GM12878 (cell line): ENCODE measurements around the gene TCIRG1. TPM values are rescaled to one million over a fixed set of nuclear protein-coding genes. Genes with fewer than 3 reads are reported as not detected.
A peak's percentile ranks its signal among the peaks of the same experiment; 100 is the strongest.

Experiments used
- BCLAF1 ChIP-seq: fragments of 450-650 bp; IDR thresholded peaks from 2 replicates; pipeline ENCODE4 v1.6.1; 2017; ENCODE audit warnings: antibody characterized with exemption, mild to moderate bottlenecking, moderate library complexity
- CBFB ChIP-seq: IDR thresholded peaks from 2 replicates; pipeline ENCODE4 v1.6.1; 2016; ENCODE audit warnings: antibody characterized with exemption, low read depth
- CUX1 ChIP-seq: IDR thresholded peaks from 2 replicates; pipeline ENCODE4 v1.6.1; 2012; ENCODE audit warnings: improper control_type of control experiment, low read depth, low read length; ENCODE audit not compliant: insufficient replicate concordance
- DPF2 ChIP-seq: fragments of 450-650 bp; IDR thresholded peaks from 2 replicates; pipeline ENCODE4 v1.6.1; 2017; ENCODE audit warnings: mild to moderate bottlenecking
- GABPA ChIP-seq: IDR thresholded peaks from 2 replicates; pipeline ENCODE4 v1.6.1; 2014; ENCODE audit warnings: antibody characterized with exemption, low read depth, mild to moderate bottlenecking, inconsistent platforms
- IKZF1 ChIP-seq: fragments of 450-650 bp; conservative IDR thresholded peaks from 2 replicates; pipeline ENCODE4 v1.6.1; 2017; ENCODE audit warnings: antibody characterized with exemption, mild to moderate bottlenecking
- MEF2B ChIP-seq: fragments of 450-650 bp; IDR thresholded peaks from 2 replicates; pipeline ENCODE4 v1.6.1; 2018; ENCODE audit warnings: mild to moderate bottlenecking, moderate library complexity; ENCODE audit not compliant: partially characterized antibody, poor library complexity, severe bottlenecking
- MTA2 ChIP-seq: fragments of 450-650 bp; IDR thresholded peaks from 2 replicates; pipeline ENCODE4 v1.6.1; 2016; ENCODE audit warnings: low read depth, mild to moderate bottlenecking, moderate library complexity
- NFYB ChIP-seq: IDR thresholded peaks from 2 replicates; pipeline ENCODE4 v1.6.1; 2011; ENCODE audit warnings: low read depth, mild to moderate bottlenecking, low read length, improper control_type of control experiment, moderate library complexity; ENCODE audit not compliant: insufficient read depth
- POLR2AphosphoS2 ChIP-seq: IDR thresholded peaks from 2 replicates; pipeline ENCODE4 v1.6.1; 2011; ENCODE audit warnings: low read depth, mild to moderate bottlenecking, low read length, improper control_type of control experiment, moderate library complexity
- RAD51 ChIP-seq: fragments of 450-650 bp; IDR thresholded peaks from 2 replicates; pipeline ENCODE4 v1.6.1; 2016; ENCODE audit warnings: moderate library complexity, mild to moderate bottlenecking, inconsistent platforms
- RUNX3 ChIP-seq: IDR thresholded peaks from 2 replicates; pipeline ENCODE4 v1.6.1; 2012; ENCODE audit warnings: low read length, inconsistent platforms
- SIN3A ChIP-seq: IDR thresholded peaks from 2 replicates; pipeline ENCODE4 v1.6.1; 2012; ENCODE audit warnings: low read depth, low read length, improper control_type of control experiment
- SIX5 ChIP-seq: IDR thresholded peaks from 2 replicates; pipeline ENCODE4 v1.6.1; 2011; ENCODE audit warnings: mild to moderate bottlenecking, low read depth, low read length, moderate library complexity; ENCODE audit not compliant: severe bottlenecking
- SREBF2 ChIP-seq: IDR thresholded peaks from 2 replicates; pipeline ENCODE4 v1.6.1; 2012; ENCODE audit warnings: mild to moderate bottlenecking, low read length
- ZBED1 ChIP-seq: IDR thresholded peaks from 2 replicates; pipeline ENCODE4 v1.6.1; 2016; ENCODE audit warnings: borderline replicate concordance
- ZNF217 ChIP-seq: fragments of 450-650 bp; IDR thresholded peaks from 2 replicates; pipeline ENCODE4 v1.6.1; 2017; ENCODE audit warnings: antibody characterized with exemption, mild to moderate bottlenecking
- ZNF24 ChIP-seq: fragments of 450-650 bp; IDR thresholded peaks from 2 replicates; pipeline ENCODE4 v1.6.1; 2017; ENCODE audit warnings: antibody characterized with exemption, mild to moderate bottlenecking
- polyA plus RNA-seq, 11 experiments: library from polyadenylated mRNA; depleted of rRNA in 4 of 11; unstranded in 6 of 11; stranded (reverse) in 5 of 11; fragments of >200 nt; fragmentation: Nextera tagmentation in 4 of 11; fragmentation: Illumina TruSeq in 1 of 11; extraction: Ambion mirVana in 4 of 11; extraction: Trizol in 1 of 11; gene quantifications; 1 replicate in 1 of 11; 2 replicates in 10 of 11; pipeline versions ENCODE4 v1.2.1 to v1.2.3, GENCODE V29; 2011 to 2016; ENCODE audit warnings: inconsistent platforms in 2 of 11, missing spikeins in 2 of 11, low read depth in 1 of 11
- total RNA-seq, 4 experiments: library from RNA; depleted of rRNA in 3 of 4; stranded (reverse); fragments of >200 nt in 3 of 4; fragmentation: Illumina TruSeq in 1 of 4; extraction: Trizol in 1 of 4; gene quantifications; 2 replicates each; pipeline versions ENCODE4 v1.2.1 to v1.2.3, GENCODE V29; 2013 to 2021
- TF ChIP-seq, protein P1 (sequence below): IDR thresholded peaks from 2 replicates; pipeline ENCODE4 v1.6.1; 2011; ENCODE audit warnings: low read depth, low read length, improper control_type of control experiment, borderline replicate concordance
- TF ChIP-seq, protein P2 (sequence below): fragments of 450-650 bp; IDR thresholded peaks from 2 replicates; pipeline ENCODE4 v1.6.1; 2017; ENCODE audit warnings: borderline replicate concordance

Gene TCIRG1
- total and polyA plus RNA-seq, 10 of the 15 experiments (the other 5 are each of a cell fraction or from before 2014, with no cell fraction given) = 0.76 to 218 (median 87.4) TPM

DNA sequence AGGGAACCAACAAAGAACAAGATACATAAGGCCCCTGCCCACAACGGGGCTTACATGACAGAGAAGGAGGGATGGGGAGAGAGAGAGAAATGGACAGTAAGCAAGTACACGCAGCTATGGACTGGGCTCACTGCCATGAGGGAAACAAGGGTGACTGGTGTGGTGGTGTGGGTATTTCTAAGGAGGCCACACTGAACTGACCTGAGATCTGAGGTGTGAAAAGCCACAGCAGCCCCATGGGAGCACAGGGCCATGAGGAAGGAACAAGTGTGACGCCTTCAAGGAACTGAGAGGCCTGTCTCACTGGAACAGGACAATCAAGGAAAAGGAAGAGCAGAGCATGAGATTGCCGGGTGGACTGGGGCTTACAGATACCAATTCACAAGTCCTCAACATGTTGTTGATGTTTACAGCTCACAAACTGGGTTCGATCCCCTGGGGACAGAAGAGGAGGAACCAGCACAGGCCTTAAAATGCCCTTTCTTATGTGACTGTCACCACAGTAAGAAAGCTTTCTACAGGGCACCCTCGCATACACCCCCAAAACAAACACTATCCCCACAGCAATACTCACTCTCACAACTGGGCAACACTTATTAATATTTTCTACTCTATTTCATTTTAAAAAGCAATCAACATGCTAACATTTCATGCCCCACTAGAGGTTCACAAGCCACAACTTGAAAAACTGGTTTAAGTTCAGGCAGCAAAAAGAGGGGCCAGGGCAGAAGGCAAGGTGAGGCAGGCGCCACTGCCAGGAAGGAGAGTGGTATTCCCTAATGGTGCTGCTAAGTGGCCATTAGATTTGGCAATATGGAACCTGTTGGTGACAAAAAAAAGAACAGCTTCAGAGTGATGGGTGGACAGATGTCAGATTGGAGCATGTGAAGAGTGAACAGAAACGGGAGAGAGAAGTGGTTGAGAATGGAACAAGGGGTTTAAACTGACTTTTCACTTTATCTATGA is 39.1 kb downstream of the TCIRG1 start (continued):
- TF ChIP-seq BCLAF1 = no peak
- no peak for TF ChIP-seq CUX1
- TF ChIP-seq DPF2 = peak; percentile 72; the same call in 1 of the 2 replicates
- no peak for TF ChIP-seq GABPA
- no peak for TF ChIP-seq ZNF24
- no peak for TF ChIP-seq ZNF217
- no peak for TF ChIP-seq CBFB
- TF ChIP-seq, protein P1, sequence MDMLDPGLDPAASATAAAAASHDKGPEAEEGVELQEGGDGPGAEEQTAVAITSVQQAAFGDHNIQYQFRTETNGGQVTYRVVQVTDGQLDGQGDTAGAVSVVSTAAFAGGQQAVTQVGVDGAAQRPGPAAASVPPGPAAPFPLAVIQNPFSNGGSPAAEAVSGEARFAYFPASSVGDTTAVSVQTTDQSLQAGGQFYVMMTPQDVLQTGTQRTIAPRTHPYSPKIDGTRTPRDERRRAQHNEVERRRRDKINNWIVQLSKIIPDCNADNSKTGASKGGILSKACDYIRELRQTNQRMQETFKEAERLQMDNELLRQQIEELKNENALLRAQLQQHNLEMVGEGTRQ = no peak
- TF ChIP-seq SIX5 = no peak
- no peak for TF ChIP-seq NFYB
- peak; percentile 57 for TF ChIP-seq RUNX3
- TF ChIP-seq, protein P2, sequence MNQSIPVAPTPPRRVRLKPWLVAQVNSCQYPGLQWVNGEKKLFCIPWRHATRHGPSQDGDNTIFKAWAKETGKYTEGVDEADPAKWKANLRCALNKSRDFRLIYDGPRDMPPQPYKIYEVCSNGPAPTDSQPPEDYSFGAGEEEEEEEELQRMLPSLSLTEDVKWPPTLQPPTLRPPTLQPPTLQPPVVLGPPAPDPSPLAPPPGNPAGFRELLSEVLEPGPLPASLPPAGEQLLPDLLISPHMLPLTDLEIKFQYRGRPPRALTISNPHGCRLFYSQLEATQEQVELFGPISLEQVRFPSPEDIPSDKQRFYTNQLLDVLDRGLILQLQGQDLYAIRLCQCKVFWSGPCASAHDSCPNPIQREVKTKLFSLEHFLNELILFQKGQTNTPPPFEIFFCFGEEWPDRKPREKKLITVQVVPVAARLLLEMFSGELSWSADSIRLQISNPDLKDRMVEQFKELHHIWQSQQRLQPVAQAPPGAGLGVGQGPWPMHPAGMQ = no peak
- peak; percentile 71 for TF ChIP-seq MTA2
- no peak for TF ChIP-seq SIN3A
- no peak for TF ChIP-seq ZBED1
- no peak for TF ChIP-seq POLR2AphosphoS2
- peak; percentile 94 for TF ChIP-seq IKZF1
- TF ChIP-seq MEF2B = peak; percentile 97
- no peak for TF ChIP-seq RAD51
- TF ChIP-seq SREBF2 = no peak
